HFF-Myc (cell line): ENCODE measurements around the gene CHST11.

Source experiments
- DNase-seq: peaks from one replicate; pipeline ENCODE4 v3.0.0-alpha.2; 2011; ENCODE audit warnings: low read depth; ENCODE audit errors: extremely low read depth
- H3K4me3 ChIP-seq: replicated peaks from 2 replicates; pipeline ENCODE4 v1.5.1; 2011; ENCODE audit warnings: low read depth, mild to moderate bottlenecking, control low read depth, low read length
- CTCF ChIP-seq: IDR thresholded peaks from 2 replicates; pipeline ENCODE4 v1.5.1; 2012; ENCODE audit warnings: mild to moderate bottlenecking, low read depth, low read length, control low read depth; ENCODE audit errors: missing control alignments

The CHST11 gene

GRCh38 chr12:104535369-104535768 lies 78.6 kb downstream of the CHST11 start:
- no peak for TF ChIP-seq CTCF
- no peak for DNase-seq
- no peak overlapping the region for H3K4me3 ChIP-seq

GRCh38 chr12:104536841-104537240 lies 80.1 kb downstream of the CHST11 start:
- H3K4me3 ChIP-seq: no peak overlapping the region
- DNase-seq: no peak
- TF ChIP-seq CTCF: no peak

DNA sequence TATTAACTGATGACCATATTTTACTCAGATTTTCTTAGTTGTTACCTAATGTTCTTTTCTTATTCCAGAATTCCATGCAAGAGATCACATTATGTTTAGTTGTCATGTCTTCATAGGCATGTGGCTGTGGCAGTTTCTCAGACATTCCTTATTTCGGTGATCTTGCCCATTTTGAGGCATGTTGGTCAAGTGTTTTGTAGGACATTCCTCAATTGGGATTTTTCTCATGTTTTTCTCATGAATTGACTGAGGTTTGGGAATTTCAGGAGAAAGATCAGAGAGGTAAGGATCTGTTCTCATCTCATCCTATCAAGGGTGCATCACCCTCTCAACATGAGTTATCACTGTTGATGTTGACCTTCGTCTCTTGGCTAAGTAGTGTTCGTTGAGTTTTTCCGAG lies 81.3 kb downstream of the CHST11 start:
- DNase-seq: no peak
- no peak for TF ChIP-seq CTCF

DNA sequence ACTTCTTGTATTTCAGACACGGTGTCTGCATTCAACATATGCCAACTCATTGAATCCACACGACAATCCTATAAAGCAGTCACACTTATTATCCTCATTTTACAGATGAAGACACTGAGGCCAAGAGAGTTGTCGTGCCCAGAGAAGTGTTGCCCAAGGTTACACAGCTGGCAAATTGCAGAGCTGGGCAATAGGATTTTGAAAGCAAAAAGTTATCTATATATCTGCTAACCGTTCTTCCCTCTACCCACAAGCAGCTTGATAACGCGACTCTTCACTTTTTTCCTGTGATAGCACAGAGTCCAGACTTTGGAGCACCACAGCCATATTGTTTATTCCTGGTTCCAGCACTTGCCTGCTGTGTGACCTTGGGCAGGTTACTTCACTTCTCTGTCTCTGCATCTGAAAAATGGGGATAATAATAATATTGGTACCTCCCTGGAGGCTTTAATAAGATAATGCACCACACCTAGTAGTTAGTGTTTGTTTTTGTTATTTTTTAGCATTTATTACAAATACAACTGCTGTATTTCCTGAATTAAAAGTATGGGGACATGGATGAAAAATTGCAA lies 82.2 kb downstream of the CHST11 start:
- no peak for DNase-seq
- no peak overlapping the region for H3K4me3 ChIP-seq
- TF ChIP-seq CTCF: no peak

More for the DNA sequence above, 81.3 kb downstream of the CHST11 start:
- H3K4me3 ChIP-seq: no peak overlapping the region

DNA sequence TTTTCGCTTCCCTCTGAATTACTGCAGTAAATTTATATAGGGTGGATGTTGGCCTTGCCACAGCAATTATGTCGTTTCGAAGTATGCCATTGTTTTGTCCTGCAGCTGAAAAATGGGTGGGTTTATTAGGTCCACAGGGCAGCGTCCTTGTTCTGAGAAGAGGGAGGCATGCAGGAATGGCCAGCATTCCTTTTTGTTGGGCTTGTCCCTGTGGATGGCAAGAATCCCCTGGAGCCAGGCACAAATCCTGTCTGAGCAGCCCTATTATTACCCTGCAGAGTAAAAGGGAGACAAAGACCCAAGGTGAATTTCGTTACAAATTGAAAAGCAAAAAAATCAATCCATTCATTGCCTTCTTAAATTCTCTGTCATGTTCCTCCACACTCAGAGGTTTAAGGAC lies 88.1 kb downstream of the CHST11 start:
- no peak for TF ChIP-seq CTCF
- DNase-seq: no peak

GRCh38 chr12:104546575-104546974 lies 89.8 kb downstream of the CHST11 start:
- no peak overlapping the region for H3K4me3 ChIP-seq
- TF ChIP-seq CTCF: no peak
- no peak for DNase-seq

More for the DNA sequence above, 88.1 kb downstream of the CHST11 start:
- H3K4me3 ChIP-seq: no peak overlapping the region

- DNase-seq: no peak
- TF ChIP-seq CTCF: no peak
- no peak overlapping the region for H3K4me3 ChIP-seq
Observed at GRCh38 chr12:104547235-104547634, 90.5 kb downstream of the CHST11 start.
